Activated T-cell treated with anti-CD3 and anti-CD28 coated beads, Interleukin-2, amount 50 U/mL, for 1 hour (primary cell): ENCODE measurements around the gene CORO1C.
A peak's percentile ranks its signal among the peaks of the same experiment; 100 is the strongest.

ENCODE experiments used
- DNase-seq: peaks from one replicate; pipeline ENCODE4 v3.0.0-alpha.2; 2020

CORO1C gene

DNA sequence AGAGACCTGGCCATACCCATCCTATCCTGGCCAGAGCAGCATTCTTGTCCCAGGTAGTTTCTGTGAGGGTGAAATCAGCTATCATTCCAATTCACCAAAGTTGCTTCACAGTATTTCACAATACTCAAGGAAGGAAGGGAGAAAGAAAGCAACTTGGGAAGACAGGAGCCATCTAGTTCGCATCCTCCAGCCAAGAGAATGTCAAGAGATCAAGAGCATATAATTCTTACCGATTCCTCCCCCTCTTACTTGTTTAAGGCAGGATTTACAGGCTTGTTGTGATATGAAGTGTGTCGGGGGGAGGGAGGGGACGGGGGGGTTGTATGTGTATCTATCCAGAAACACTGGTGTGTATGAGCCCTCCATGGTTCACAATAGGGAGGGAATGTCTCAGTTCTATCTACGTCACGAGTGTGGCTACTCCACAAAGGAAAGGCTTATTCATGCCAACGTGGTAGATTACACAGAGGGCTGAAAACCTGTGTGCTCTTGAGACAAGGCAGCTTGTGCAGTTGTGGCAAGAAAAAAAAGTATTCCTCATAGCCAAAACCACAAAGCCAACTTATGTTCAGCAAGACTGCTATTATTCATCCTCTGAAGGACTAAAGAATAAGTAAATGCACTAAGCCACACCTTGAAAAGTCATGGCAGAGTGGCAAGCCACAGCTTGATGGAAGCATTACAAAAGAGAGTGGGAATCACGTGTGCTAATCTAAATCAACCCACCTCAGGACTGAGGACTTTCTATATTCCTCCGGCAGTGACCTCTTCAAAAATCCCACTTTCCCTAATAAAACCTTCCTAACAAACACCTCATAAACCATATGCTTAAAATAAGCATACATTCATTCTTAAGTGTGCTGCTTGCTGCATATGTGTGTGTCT is 35.0 kb downstream of the CORO1C start:
- DNase-seq = no peak

DNA sequence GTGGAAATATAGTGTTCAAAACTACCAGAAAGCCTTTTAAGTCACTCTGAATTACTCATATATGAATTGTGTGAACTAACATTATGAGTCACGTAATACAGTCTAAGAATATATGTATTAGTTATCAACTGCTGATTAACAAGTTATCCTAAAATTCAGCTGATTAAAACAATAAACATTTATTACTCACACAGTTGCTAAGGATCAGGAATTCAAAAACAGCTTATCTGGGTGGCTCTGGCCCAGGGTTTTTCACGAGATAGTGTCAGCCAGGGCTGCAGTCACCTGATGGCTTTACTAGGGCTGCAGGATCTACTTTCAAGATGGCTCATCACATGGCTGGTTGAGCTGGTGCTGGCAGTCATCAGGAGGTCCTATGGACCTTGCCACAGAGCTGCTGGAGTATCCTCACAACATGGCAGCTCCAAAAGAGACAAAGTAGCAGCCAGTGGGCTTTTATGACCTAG is 36.5 kb downstream of the CORO1C start:
- no peak for DNase-seq

DNA sequence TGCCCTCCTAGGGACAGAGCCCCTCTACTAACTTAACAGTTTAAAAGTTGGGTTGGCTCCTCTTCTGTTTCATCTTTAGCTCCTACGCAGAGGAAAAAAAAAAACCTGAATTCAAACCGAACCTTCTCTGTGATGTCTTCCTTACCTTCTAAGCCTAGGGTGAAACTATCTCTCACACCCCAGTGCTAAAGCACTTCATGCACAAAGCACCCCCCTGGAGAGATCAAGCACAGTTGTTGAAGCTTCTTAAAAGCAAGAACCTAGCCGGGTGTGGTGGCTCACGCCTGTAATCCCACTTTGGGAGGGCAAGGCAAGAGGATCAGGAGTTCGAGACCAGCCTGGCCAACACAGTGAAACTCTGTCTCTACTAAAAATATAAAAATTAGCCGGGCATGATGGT is 37.6 kb downstream of the CORO1C start:
- no peak for DNase-seq

DNA sequence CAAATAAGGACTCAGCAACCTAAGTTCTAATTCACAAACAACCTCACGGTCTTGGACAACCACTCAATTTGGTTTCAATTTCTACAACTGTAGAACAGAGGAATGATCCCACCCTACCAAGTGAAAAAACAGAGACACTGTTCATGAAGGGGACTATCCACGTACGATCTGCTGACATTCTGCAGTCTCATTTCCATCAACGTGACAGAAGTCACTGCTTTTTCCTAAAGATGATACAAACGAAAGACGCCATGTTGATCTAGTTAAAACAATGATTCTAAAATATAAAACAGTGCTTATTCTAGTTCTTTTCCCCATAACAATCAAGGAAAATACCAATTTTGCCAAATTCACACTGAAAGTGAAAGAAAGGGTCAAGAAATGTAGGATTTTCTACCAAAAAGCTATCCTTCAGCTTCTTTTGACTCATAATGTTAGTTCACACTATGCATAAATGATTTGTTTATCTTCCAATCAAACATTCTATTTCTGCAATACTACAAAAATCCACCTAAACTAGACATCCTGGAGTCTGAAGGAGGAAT is 38.1 kb downstream of the CORO1C start:
- DNase-seq = no peak

DNA sequence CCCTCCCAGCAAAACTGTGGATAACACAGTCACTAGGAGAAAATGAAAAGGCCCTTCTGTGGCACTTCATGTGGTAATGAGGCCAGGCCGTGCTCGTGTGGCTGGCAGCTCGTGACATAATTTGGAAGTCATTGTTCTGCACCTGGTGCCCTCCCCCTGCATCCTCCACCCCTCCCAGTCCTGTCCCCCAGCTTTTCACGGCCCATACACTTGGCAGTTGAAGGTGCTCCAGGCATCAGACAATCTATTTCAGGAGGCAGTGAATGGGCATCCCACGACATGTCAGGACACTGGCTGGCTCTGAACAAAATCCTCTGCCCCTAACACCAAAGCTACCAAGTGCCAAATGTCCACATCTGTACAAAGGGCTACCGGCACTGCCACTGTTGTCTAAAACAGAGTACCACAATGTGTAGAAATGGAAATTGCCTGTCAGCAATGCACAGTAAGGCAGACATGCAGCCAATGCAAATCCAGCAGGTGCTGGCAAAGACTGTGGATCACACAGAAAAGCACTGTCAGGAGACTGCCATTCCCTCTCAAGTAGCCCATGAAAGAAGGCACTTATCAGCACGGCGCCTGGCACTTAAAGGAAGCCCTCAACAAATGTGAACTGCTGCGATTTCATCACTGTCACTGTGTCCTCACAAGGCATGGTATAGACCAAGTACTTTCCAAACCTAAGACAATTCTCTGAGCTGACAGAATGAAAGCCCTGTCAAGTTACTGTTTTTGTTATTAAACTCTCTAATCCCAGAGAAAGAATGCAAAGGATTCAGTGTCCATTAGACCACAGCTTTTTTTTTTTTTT is 39.1 kb downstream of the CORO1C start:
- no peak for DNase-seq

DNA sequence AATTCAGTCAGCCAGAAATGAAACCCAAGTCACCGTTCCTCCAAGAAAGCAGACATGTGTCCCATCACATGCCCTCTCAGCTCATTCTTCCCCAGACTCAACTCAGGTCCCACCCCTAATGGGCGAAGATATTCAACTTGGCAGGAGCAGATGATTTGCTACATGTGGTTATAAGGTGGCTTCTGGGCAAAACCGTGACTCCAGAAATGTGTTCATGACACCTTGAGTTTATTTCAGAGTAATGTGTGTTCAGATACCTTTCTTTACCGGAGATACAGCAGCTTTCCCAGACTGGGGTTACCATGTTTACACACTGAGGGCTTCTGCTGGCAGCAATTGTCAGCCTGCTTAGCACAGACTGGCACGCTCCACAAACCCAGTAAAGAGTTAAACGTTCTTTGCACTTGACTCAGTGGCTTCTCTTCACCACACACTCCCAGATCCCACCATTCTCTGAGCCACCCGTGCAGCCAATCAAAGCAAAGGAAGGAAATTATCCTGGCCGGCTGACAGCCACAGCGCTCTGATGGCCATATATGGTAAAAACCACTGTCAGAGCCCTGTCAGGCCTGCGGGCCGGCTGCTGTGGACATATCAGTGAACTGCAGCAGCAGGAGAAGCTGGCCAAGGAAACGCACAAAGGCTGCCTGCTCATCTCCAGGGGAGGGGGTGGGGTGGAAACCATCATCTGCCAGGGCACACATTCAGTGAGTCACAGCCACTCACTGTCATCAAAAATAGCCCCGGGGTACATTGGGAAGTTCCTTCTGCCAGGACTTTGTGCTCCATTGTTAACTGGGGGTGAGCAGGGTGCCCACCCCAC is 39.9 kb downstream of the CORO1C start:
- peak; percentile 61 for DNase-seq

DNA sequence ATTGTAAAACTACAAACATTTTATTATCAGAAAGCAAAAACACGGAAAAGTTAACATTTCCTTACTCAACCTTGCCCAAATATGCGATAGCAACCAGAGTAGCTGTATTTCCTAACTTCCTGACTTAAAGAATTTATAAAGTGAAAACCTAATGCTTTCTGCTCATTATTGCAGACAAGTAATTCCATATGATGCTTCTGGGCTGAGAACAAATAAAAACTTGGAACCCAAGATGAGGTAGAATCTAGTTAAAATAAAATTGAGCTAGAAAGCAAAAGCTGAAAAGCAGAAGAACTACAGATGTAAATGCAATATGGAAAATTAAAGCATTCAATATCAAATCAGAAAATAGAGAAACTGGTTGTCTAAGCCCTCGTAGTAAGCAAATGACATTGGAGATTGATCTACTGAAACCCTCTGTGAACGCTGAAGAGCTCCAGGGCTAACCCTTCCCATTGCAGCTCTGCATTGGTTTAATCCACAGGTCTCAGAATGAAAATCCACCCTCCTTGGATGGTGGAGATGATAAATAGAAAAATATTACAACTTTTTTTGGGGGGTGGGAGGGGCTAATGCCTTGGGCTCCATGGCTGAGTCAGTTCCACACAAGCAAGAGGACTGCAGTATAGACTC is 40.7 kb downstream of the CORO1C start:
- DNase-seq = no peak

DNA sequence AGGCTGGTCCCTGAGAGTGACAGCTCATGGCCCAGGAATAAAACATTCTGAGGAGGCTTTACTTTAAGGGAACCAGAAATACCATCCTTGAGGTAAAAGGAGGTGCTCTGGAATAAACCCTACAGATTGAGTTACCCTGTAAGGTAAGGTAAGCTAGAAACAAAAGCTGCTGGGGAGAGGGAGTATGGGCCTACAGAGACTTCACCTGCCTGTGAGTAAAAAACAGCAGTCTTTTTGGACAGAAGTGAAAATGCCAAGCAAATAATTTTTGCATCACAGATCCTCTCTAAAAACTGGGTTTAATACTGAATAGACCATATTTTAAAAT is 41.2 kb downstream of the CORO1C start:
- DNase-seq = no peak

DNA sequence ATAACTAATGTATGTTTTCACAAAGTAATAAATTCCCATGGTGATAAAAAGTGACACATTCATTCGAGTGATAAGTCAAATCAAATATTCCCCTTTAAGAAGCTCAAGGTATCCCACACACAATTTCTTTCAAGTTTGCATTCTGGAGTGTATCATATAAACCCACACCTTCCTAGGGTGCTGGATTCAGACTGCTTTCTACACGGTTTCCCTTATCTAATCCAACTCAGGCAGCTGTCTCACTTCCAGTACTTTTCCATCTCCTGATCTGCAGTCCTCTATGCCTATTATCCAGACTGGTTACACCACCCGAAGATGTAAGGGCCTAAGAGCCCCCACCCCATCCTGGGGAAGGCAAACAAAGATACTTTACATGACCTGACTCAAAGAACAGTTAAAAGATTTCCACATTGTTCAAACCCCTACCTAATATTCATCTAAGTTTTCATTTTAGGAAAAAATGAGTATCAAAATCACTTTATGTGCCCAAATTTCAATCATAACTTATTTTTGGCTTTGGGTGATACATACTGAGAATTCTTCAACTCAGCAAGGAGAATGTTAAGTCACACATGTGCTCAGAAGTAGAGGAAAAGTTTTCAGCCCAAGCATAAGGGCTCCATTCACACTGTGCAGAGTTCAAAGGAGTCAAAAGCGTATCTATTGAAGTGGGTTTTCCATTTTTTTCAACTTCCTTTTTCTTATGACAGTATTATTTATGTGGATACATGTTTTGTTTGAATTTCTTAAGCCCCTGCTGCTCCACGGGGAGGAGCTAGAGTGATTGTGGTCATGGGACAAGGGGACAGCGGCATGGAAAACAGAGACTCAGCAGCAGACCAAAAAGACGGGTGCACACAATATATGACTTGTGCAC is 41.8 kb downstream of the CORO1C start:
- peak; percentile 40 for DNase-seq

DNA sequence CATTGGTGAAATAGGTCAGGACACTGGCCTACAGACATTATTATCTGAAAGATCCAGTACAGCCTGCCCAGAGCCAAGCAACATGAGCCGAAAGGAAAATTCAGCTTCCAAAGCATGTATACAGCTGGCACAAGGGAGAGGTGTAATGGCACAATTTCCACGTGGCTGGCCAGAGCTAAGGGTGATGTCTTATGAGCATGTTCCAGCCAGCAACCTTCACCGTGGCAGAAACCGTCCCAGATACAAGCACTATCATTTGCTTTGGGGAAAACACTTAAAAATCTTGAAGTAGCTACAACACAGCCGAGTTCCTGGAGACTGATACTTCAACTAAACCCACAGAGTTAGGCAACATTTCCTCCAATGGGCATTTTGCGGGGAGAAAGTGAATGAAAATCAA is 44.5 kb downstream of the CORO1C start:
- no peak for DNase-seq

DNA sequence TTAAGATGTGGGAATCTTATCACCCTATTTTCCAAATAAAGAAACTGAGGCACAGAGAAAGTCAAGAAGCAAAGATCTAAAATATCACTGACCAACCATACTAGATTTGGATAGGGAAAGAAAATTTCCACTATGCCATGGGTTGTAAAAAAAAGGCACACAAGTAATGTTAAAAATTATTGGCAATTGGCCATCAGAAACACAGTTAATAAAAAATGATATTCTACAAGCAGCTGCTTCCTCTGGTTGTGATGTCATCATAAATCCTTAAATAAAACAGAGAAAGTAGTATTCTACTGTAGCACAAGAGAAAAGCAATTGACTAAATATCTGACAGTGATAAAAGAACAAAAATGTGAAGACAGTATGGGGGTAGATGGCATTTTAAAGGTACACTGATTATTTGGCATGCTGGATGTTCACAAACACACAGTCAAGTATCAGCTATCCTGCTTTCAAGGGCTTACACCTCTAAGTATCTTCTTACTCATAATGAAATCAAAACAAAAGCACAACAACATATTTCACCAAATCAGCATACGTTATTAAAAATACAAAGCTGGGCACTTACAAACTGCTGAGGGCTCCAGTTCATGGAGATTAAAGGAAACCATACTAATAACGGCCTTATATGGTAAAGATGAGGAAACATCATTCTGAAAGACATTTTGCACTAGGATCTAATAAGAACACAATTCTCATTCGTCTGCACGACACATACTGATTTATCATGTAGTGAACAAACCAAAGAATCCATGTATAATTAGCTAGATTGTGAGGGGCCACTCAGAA is 45.7 kb downstream of the CORO1C start:
- no peak for DNase-seq

DNA sequence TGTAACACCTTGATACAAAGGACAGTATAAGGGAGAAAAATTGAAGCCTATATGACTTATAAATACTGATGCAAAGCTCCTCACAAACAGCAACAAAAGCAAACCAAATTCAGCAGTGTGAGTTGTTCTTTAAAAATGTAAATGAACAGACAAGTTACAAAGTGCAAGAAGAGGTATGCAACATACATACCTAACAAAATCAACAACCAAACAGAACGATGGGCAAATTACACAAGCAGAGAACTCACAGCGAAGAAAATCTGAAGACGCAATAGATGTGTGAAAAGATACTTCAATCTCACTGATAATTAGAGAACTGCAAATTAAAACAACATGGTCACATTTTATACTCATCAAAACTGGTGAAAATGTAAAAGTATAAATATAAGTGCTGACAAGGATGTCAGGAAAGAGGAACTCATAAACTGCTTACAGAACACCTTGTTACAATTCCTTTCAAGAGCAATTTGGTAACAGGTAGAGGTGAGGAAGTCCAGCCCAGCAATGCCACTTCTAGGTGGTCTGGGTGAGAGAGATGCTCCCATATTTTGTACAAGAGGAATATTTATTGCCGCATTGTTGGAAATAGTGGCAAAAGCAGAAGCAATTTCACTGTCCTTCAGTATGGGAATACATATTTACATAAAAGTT is 47.3 kb downstream of the CORO1C start:
- DNase-seq = no peak

DNA sequence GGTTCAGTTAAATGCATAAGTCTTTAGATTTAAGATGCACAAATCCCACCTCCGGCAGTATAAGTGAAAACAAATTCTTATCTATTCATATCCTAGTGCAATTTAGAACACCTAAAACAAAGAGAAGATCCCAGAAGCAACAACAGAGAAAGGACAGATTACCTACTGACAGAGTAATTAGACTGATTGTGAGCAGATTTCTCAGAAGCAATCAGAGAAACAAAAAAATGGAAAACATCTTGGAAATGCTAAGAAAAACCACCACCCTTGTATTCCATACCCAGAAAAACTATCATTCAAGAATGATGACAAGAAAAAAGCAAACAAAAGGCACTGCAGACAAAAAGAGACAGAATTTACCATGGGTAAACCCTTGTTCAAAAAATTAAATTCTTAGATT is 50.0 kb downstream of the CORO1C start:
- DNase-seq = no peak

DNA sequence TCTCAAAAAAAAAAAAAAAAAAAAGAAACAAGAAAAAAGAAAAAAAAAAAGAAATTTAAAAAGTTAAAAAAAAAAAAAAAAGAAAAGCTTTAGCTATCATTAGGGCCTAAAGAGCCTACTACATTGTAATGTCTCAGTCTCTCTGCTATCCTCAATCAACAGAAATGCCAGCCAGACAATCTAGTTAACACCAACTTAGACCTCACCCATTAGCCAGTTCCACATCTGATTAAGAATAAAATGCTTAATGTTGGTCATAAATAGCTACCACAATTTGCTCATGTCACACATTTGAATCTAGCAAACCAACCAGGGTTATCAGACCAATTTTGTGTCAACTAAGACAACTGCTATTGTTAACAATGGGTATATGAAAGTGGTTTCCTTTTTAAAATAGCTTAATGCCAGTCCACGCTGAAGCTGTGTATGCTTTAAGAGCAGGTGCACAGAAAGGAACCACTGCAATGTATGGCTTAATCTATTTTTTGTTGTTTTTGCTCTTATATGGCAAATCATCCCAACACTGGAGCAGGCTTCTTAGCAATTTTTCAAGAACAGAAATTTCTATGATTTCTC is 52.1 kb downstream of the CORO1C start:
- no peak for DNase-seq

DNA sequence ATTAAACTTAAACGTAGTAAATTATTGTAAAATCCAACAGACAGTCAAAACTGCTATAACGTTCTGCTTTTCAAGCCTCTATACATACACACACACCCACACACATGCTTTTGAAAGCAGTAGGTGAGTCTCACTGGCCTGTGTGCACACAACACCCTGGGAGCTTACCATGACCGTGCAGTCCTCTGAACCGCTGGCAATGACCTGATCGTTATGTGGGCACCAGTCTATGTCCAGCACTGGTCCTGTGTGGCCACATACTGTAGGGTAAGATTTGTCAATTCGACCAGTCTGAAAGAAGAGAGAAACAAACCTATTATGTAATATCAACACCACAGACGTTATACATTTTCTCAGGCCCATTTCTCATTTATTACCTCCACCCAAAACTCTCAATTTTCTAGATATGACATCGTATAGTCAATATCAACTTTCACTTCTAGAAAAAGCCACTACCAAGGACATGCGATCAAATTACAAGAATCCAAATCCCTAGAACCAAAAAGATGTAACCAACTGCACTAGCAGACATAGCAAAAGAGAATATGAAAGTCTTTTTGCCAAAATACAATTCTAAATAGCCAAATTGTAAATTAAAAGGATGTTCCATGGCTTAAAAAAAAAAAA is 53.1 kb downstream of the CORO1C start:
- no peak for DNase-seq

DNA sequence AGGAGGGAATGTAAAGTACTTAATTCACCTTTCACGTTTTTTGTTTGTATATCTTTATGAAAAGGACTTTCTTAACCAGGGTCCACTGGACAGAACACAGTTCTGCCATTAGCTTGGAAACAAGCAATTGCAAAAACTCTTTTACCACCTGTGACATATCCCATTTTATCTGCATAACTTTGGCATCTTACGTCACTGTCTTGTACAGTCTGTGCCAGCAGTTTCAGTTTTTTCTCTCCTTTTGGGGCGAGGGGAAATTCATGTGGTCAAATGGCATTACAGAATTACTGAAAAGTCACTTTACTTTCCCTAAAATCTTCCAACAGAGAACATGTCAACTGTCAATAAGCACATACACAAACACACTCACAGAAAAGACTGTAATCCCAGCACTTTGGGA is 53.9 kb downstream of the CORO1C start:
- no peak for DNase-seq

DNA sequence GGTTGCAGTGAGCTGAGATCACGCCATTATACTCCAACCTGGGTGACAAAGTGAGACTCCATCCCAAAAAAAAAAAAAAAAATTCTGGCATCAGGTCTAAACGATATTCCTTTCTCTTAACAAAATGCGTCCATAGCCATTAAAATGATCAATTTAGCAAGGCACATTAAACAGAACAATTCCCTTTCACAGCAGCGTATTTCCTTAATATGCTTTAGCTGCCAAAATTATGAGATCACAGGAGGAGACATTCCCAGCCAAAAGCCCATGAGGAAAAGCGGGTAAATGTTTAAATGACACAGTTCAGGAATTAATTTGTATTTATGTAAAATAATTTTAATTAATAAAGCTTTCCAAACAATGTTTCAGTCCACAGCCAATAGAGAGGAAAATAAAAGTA is 54.6 kb downstream of the CORO1C start:
- DNase-seq = no peak

DNA sequence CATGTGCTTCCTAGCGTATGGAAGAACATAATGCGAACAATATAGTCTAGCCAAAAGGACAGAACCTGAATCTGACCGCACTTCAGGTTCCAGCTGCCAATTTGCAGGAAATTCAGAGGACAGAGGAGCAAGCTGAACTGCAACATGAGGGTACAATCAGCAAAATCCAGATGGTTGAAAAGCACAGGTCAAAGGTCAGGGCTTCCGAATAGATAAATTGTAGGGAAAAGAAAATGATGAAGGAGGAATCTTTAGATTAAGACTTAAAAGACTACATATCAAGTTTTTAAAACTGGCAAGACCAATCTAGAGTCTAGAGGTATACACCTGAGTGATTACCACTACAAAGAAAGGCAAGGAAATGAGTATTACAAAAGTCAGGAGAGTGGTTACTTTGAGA is 55.5 kb downstream of the CORO1C start:
- DNase-seq = no peak

DNA sequence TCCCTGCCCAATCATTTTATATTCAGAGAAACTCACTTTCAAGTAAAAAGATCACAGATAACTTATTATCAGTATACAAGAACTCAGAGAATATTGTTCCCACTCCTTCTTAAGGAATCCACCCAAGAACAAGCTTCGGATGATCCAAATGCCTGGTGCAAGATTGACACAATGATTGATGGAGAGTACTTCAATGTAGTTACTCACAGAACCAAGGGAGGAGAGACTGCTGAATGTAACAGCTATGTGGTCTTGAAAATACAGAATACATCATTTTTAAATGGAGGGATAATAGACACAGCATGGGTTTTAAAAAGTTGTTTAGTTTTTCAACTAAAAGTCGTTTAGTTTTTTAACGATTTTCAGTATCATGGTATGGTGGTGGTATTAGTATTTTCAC is 59.3 kb downstream of the CORO1C start:
- no peak for DNase-seq
